Activated T-cell treated with anti-CD3 and anti-CD28 coated beads, Interleukin-2, amount 50 U/mL, for 1 hour (primary cell): ENCODE measurements around the gene KCNQ2.

ENCODE experiments used
- DNase-seq: peaks from one replicate; pipeline ENCODE4 v3.0.0-alpha.2; 2020

Gene KCNQ2

GRCh38 chr20:63413963-63414684 lies 58.3 kb downstream of the KCNQ2 start:
- DNase-seq: no peak

- no peak for DNase-seq
Measured at GRCh38 chr20:63413323-63413722, 59.1 kb downstream of the KCNQ2 start.

- DNase-seq: no peak
Measured at GRCh38 chr20:63412889-63413288, 59.6 kb downstream of the KCNQ2 start.

GRCh38 chr20:63411898-63412631 lies 60.4 kb downstream of the KCNQ2 start:
- no peak for DNase-seq

- no peak for DNase-seq
Measured at GRCh38 chr20:63411151-63411897, 61.1 kb downstream of the KCNQ2 start.

GRCh38 chr20:63409834-63410435 lies 62.5 kb downstream of the KCNQ2 start:
- DNase-seq: no peak

GRCh38 chr20:63409066-63409833 lies 63.2 kb downstream of the KCNQ2 start:
- DNase-seq: no peak

GRCh38 chr20:63408684-63409046 lies 63.8 kb downstream of the KCNQ2 start:
- DNase-seq: no peak

GRCh38 chr20:63407928-63408683 lies 64.3 kb downstream of the KCNQ2 start:
- no peak for DNase-seq

GRCh38 chr20:63406617-63407245 lies 65.7 kb downstream of the KCNQ2 start:
- no peak for DNase-seq

GRCh38 chr20:63406011-63406410 lies 66.4 kb downstream of the KCNQ2 start:
- DNase-seq: no peak

- DNase-seq: no peak
Measured at GRCh38 chr20:63405102-63405730, 67.2 kb downstream of the KCNQ2 start.

- DNase-seq: no peak
Measured at GRCh38 chr20:63404129-63405085, 68.0 kb downstream of the KCNQ2 start.

- no peak for DNase-seq
Measured at GRCh38 chr20:63403403-63404105, 68.9 kb downstream of the KCNQ2 start.

- no peak for DNase-seq
Measured at GRCh38 chr20:63402860-63403220, 69.6 kb downstream of the KCNQ2 start.

GRCh38 chr20:63402181-63402859 lies 70.1 kb downstream of the KCNQ2 start:
- no peak for DNase-seq

GRCh38 chr20:63401384-63402110 lies 70.9 kb downstream of the KCNQ2 start:
- DNase-seq: no peak
